Measurements from ENCODE around the gene OXA1L. TPM values are rescaled to one million over a fixed set of nuclear protein-coding genes. Genes with fewer than 3 reads are reported as not detected.
A peak's percentile ranks its signal among the peaks of the same experiment; 100 is the strongest.

Gene OXA1L
- total and polyA plus RNA-seq, 2 of the 13 experiments (the other 11 are each of a cell fraction or from before 2014, with no cell fraction given): 230 to 589 TPM

GRCh38 chr14:22822016-22822570 lies 55.6 kb downstream of the OXA1L start (continued):
- TF ChIP-seq REL (CRISPR knock-in tag; conservative IDR thresholded peaks at IDR 0.05) (no peak), HNRNPUL1 (IDR thresholded peaks at IDR 0.05; ENCODE audit: low read depth, low read length) (no peak), ZFX (CRISPR knock-in tag; IDR thresholded peaks at IDR 0.05; ENCODE audit: low read depth) (no peak), CREB1 (IDR thresholded peaks at IDR 0.05) (no peak), CREB1 (CRISPR knock-in tag; IDR thresholded peaks at IDR 0.05) (no peak), ETV5 (CRISPR knock-in tag; IDR thresholded peaks at IDR 0.05; ENCODE audit: borderline replicate concordance) (no peak), ZFP36 (IDR thresholded peaks at IDR 0.05; ENCODE audit: borderline replicate concordance, low read depth, low read length, partially characterized antibody) (no peak), AKAP8 (CRISPR knock-in tag; IDR thresholded peaks at IDR 0.05) (no peak), ZNF414 (CRISPR knock-in tag; IDR thresholded peaks at IDR 0.05) (0 out of 2 replicates have a peak, but pooled peaks have one; percentile 17), DMTF1 (CRISPR knock-in tag; IDR thresholded peaks at IDR 0.05) (no peak), NAIF1 (CRISPR knock-in tag; IDR thresholded peaks at IDR 0.05; ENCODE audit: borderline replicate concordance) (no peak), DPF2 (CRISPR knock-in tag; IDR thresholded peaks at IDR 0.05; ENCODE audit: borderline replicate concordance, low read depth) (no peak), MLLT10 (CRISPR knock-in tag; IDR thresholded peaks at IDR 0.05) (no peak), MTA1 (CRISPR knock-in tag; IDR thresholded peaks at IDR 0.05; ENCODE audit: borderline replicate concordance) (no peak), CEBPB (IDR thresholded peaks at IDR 0.05; ENCODE audit: borderline replicate concordance, low read depth, low read length) (no peak), ZNF160 (CRISPR knock-in tag; IDR thresholded peaks at IDR 0.05) (no peak), ZNF576 (CRISPR knock-in tag; IDR thresholded peaks at IDR 0.05) (0 out of 2 replicates have a peak, but pooled peaks have one; percentile 12), POGZ (CRISPR knock-in tag; IDR thresholded peaks at IDR 0.05) (no peak), ZNF253 (CRISPR knock-in tag; IDR thresholded peaks at IDR 0.05; ENCODE audit: borderline replicate concordance) (no peak), TOPORS (CRISPR knock-in tag; IDR thresholded peaks at IDR 0.05) (no peak), ZFP37 (CRISPR knock-in tag; IDR thresholded peaks at IDR 0.05; ENCODE audit: borderline replicate concordance) (no peak)
- TF ChIP-seq, protein P1, sequence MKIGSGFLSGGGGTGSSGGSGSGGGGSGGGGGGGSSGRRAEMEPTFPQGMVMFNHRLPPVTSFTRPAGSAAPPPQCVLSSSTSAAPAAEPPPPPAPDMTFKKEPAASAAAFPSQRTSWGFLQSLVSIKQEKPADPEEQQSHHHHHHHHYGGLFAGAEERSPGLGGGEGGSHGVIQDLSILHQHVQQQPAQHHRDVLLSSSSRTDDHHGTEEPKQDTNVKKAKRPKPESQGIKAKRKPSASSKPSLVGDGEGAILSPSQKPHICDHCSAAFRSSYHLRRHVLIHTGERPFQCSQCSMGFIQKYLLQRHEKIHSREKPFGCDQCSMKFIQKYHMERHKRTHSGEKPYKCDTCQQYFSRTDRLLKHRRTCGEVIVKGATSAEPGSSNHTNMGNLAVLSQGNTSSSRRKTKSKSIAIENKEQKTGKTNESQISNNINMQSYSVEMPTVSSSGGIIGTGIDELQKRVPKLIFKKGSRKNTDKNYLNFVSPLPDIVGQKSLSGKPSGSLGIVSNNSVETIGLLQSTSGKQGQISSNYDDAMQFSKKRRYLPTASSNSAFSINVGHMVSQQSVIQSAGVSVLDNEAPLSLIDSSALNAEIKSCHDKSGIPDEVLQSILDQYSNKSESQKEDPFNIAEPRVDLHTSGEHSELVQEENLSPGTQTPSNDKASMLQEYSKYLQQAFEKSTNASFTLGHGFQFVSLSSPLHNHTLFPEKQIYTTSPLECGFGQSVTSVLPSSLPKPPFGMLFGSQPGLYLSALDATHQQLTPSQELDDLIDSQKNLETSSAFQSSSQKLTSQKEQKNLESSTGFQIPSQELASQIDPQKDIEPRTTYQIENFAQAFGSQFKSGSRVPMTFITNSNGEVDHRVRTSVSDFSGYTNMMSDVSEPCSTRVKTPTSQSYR (CRISPR knock-in tag; IDR thresholded peaks at IDR 0.05; ENCODE audit: borderline replicate concordance): peak; percentile 35
- TF ChIP-seq, protein P2, sequence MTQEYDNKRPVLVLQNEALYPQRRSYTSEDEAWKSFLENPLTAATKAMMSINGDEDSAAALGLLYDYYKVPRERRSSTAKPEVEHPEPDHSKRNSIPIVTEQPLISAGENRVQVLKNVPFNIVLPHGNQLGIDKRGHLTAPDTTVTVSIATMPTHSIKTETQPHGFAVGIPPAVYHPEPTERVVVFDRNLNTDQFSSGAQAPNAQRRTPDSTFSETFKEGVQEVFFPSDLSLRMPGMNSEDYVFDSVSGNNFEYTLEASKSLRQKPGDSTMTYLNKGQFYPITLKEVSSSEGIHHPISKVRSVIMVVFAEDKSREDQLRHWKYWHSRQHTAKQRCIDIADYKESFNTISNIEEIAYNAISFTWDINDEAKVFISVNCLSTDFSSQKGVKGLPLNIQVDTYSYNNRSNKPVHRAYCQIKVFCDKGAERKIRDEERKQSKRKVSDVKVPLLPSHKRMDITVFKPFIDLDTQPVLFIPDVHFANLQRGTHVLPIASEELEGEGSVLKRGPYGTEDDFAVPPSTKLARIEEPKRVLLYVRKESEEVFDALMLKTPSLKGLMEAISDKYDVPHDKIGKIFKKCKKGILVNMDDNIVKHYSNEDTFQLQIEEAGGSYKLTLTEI (CRISPR knock-in tag; conservative IDR thresholded peaks at IDR 0.05): no peak

Measured in HepG2 (cell line).